Hematopoietic multipotent progenitor cell treated with erythropoietin and hydrocortisone succinate and interleukin-3 and kit ligand, for 15 days (in vitro differentiated cells): ENCODE measurements around the gene TTC3.
"Not testable (repeated sequence)": the region's sequence is repeated elsewhere in the genome, so short reads cannot be mapped to it uniquely, and the experiment has no call there.

ENCODE experiments used
- DNase-seq: peaks from one replicate; pipeline ENCODE4 v3.0.0-alpha.2; 2015; ENCODE audit warnings: low spot score

Gene TTC3

GRCh38 chr21:37093977-37094376 lies 20.9 kb downstream of the TTC3 start:
- DNase-seq = no peak

GRCh38 chr21:37095821-37096220 lies 22.8 kb downstream of the TTC3 start:
- DNase-seq = no peak

DNA sequence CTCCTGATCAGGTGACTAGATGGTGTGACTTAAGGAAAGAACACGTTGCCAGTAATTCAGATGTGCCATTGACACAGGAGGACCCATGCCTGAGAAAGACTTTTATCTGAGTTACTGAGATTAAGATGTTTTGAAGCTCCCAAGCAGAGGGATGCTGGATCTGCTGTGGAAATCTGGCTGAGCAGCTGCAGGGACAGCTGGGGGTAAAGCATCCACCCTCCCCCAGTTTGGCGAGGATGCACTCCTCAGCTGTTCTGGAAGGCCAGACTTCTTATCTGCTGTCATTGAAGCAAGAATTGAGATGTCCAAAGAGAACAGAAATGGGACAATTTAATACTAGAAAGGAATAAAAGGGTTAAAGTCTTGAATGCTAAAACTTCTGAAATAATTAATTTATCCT lies 25.7 kb downstream of the TTC3 start:
- DNase-seq = no peak

DNA sequence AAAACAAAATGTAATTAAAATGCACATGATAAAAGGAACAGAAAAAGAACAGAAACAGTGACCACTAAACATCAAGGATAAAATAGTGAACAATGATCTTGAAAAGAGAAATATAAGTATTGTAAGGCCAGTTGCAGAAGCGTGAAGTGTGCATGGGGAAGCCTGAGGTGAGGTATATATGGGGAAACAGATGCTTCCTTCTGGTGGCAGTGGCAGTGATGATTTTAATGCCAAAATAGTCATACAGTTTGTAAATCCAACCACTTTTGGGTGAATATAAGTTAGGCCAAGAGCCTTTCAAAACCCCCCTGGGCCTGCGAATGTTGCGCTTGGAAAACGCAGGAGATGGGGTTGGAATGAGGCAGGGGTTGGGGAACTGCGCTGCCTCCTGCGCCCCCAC lies 27.3 kb downstream of the TTC3 start:
- DNase-seq = no peak

- DNase-seq = no peak
These were observed 28.3 kb downstream of the TTC3 start for GRCh38 chr21:37101384-37101783.

GRCh38 chr21:37102746-37103145 lies 29.7 kb downstream of the TTC3 start:
- DNase-seq = not testable (repeated sequence)

GRCh38 chr21:37106998-37107397 lies 33.9 kb downstream of the TTC3 start:
- no peak for DNase-seq

GRCh38 chr21:37111029-37111428 lies 38.0 kb downstream of the TTC3 start:
- not testable (repeated sequence) for DNase-seq

- not testable (repeated sequence) for DNase-seq
These were observed 41.2 kb downstream of the TTC3 start for GRCh38 chr21:37114301-37114700.

GRCh38 chr21:37116459-37116858 lies 43.4 kb downstream of the TTC3 start:
- not testable (repeated sequence) for DNase-seq

DNA sequence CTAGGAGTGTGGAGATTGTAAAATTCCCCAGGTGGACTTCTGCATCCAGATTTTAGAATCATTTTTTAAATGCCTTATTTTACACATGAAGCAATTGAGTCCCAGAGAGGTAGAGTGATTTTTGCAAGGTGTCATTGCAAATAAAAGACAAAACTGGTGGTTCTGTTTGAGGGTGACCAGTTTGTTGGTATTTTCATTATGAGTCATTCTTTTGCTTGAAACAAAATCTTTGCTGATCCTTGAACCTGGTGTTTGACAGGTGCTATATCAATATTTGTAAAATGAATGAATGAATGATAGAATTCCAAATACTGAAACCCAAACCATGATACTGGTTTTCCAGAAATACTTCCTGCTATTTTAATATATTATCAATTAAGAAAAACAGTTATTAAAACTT lies 44.1 kb downstream of the TTC3 start:
- DNase-seq = no peak

GRCh38 chr21:37118187-37118826 lies 45.3 kb downstream of the TTC3 start:
- no peak for DNase-seq

DNA sequence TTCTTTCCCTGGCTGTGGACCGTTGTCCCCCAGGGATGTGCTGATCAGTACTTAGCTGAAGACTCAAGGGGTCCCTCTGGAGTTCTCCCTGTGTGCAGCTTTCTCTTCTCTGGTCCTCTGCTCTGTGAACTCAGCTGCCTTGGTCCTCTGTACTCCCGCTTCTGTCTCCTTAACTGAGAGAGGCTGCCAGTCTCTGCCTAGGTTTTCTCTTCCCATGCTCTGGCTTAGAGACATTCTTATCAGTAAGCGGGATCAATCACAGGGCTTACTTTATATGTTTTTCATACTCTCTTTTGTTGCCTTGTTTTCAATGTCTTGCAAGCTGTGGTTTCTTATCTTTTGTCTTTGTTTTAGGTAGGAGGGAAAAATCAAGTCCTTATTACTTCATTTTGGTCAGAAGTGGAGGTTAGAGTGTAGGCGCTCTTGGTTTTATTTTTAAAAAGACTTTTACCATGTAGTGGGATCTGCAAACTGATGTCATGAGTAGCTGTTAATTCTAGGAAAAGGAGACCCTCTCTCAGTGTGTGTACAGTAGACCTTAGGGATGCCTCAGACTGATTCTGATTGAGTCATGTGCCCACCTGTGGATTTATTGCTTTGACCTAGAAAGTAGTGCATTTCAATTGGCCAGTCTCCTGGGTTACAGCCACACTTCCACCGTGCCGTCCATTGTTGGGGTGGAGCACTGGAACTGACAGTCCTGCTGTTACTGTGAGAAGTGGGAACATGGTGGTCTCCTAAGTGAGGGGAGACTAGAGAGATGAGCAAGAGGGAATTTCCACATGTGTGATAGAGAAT lies 46.6 kb downstream of the TTC3 start:
- no peak for DNase-seq

DNA sequence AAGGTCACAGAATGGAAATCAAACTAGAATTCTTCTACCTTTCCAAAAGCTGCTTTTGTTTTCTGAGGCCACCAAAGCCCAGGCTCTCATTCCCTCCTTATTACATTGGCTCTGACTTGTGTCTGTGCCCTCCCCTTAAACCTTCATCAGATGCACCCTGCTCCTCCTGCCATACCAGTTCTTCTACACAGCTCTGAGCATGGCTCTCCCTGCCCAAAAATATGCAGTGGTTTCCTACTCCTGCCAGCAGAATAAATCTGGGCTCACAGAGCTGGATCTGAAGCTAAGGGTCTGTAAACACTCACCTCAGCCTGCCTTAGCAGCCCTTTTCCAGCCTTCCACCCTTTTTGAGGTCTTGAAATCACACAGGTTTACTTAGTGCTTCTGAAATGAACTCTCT lies 55.0 kb downstream of the TTC3 start:
- DNase-seq = no peak

GRCh38 chr21:37130971-37131370 lies 57.9 kb downstream of the TTC3 start:
- no peak for DNase-seq

DNA sequence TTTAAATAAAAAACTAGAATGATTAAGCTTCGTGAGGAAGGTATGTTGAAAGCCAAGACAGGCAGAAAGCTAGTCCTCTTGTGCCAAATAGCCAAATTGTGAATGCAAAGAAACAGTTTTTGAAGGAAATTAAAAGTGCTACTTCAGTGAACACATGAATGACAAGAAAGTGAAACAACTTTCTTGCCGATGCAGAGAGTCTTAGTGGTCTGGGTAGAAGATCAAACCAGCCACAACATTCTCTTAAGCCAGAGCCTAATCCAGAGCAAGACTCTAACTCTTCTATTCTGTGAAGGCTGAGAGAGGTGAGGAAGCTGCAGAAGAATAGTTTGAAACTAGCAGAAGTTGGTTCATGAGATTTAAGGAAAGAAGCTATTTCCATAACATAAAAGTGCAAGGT lies 63.2 kb downstream of the TTC3 start:
- DNase-seq = no peak

GRCh38 chr21:37136744-37137143 lies 63.7 kb downstream of the TTC3 start:
- no peak for DNase-seq

DNA sequence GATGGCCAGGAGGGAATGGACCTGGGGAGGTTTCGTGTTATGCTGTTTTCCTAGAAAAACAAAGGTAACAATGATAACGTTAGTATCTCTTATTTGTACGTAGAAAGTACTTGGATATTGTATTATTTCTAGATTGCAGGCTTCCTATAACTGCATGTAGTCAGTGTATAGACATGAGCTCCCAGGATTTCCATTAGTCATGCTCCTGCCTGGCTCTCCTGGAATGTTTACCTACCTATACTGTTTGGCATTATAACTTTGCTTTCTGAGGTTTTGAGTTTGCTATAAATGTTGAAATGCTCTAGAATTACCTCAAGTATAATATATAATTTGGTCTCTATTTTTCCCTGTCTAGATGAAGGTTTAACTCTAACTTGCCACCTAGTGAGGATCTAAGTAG lies 66.1 kb downstream of the TTC3 start:
- DNase-seq = no peak

- no peak for DNase-seq
These were observed 66.8 kb downstream of the TTC3 start for GRCh38 chr21:37139902-37140301.

- not testable (repeated sequence) for DNase-seq
These were observed 70.3 kb downstream of the TTC3 start for GRCh38 chr21:37143392-37143791.

DNA sequence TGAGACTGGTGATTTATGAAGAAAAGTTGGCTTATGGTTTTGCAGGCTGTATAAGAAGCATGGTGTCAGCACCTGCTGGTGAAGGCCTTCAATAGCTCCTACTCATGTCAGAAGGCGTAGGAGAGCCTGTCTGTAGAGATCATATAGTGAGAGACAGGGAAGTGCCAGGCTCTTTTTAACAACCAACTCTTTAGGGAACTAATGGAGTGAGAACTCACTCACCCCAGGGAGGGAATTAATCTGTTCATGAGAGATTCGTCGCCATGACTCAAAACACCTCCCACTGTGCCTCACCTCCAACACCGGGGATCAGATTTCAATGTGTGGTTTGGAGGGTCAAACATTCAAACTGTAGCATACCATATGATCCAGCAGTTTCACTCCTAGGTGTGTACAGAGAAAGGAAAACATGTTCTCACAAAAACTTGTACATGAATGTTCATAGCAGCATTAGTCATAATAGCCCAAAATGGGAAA lies 72.6 kb downstream of the TTC3 start:
- DNase-seq = no peak

DNA sequence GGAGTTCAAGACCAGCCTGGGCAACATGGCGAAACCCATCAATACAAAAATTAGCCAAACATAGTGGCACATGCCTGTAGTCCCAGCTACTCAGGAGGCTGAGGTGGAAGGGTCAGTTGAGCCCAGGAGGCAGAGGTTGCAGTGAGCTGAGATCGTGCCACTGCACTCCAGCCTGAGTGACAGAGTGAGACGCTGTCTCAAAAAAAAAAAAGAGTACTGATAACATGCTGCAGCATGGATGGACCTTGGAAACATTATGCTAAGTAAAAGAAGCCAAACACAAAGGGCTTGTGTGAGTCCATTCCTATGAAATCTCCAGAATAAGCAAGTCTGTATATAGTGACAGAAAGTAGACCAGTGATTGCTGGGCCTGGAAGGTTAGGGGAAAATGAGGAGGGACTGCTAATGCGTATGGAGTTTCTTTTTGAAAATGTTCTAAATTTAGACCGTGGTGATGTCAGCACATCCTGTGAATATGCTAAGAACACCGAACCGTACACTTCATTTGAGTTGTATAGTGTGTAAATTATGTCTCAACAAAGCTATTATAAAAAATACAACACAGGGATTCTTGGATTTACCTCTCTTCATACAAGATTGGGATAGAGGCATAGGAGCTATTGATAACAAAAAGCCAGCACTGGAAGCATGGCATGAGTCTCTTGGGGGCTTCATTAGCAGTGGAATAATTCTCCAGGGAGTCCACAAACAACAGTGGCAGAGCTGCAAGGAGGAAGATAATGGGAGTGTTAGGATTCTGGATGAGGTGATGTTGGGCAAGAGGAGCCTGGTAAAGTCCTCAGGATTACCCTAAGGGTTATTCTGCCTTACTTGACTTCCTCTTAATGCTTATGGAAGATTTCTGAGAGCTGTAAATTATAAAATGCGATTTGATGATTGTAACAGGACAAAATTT lies 73.5 kb downstream of the TTC3 start:
- no peak for DNase-seq

- DNase-seq = no peak
These were observed 76.4 kb downstream of the TTC3 start for GRCh38 chr21:37149411-37149810.
